CD4-positive, alpha-beta T cell treated with Interferon alpha-2 for 1 hour (primary cell): ENCODE measurements around the gene LHX2.

Source experiments
- DNase-seq, 2 donors: peaks; one replicate each; pipeline ENCODE4 v3.0.0-alpha.2; 2020 to 2022

LHX2 gene

DNA sequence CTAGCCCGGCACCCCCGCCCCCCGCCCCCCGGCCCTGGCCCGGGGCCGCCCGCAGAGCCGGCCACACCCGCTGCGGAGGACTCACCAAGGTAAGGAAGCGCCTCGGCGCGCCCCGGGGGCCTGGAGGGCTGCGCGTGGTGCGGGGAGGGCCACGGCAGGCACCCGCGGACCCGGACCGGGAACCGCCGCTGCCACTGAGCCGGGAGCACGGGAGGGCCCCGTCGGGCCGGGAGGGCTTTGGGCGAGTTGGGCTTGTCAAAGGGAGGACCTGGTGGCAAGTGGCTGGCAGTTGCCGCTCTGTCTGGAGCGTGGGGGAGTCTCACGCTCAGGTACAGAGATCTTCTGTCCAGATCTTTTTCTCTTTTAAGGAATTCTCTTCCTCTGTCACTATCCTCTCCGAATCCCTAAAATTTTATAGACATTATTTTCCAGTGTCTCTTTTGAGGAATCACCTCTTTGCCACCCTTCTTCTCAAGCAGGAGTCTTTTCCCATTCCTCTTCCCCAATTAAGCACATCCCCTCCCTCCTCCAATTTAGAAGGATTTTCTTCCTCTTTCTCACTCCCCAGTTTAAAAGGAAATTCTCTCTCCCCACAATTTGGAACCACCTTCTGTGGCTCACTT is 11.3 kb upstream of the LHX2 start:
- no peak for DNase-seq

GRCh38 chr9:124000784-124001457 is 10.6 kb upstream of the LHX2 start:
- no peak for DNase-seq

GRCh38 chr9:124001458-124001799 is 10.1 kb upstream of the LHX2 start:
- no peak for DNase-seq

- no peak for DNase-seq
These were observed 9.6 kb upstream of the LHX2 start for GRCh38 chr9:124001866-124002525.

DNA sequence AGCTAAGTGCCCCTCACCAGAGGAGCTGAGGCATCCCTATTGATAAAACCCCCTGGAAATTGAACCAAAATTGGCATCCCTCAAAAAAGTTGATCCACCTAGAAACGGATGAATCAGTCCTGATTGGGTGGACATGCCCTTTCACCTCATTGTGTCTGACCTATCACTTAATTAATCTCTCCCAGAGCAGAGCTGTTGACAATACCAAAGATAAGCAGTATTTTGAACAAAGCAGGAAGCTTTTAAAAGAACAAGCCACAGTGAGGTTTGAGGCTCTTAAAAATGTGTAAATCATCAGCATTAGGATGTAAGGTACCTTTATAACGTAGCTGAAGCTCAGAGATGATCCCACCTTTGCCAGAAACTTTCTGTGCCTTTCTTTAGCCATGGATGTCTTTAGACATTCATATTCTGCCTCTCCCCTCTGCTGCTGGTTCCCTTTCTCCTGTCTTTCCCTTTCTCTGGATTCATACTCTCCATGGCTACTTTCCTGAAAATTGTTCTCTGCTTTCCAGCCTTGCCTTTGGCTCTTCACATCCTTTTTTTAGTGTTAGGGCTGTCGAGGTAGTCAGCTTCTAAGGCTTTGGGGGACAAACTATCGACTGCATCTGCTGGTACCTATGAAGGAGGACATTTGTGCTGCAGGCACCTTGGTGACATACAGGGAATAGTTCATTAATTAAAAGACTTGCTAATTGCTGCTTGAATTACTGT is 7.8 kb upstream of the LHX2 start:
- DNase-seq: no peak

DNA sequence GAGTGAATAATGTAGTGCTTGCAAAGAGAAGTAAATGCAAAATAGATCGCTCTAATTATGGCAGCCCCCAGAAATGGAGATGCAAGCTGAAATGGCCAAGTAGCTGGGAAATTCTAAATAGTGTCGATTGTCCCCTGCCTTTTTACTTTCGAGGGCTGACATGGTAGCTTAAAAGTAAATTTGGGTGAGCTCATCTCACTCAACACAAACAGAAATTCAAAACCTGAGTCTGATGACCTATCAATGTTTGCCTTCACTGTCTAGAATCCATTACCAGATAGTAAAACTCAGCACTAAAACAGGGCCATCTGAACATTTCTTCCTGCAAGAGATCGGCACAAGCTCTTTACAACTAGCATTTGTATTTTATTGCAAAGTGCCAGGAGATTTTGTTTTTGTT is 7.0 kb upstream of the LHX2 start:
- DNase-seq: no peak

DNA sequence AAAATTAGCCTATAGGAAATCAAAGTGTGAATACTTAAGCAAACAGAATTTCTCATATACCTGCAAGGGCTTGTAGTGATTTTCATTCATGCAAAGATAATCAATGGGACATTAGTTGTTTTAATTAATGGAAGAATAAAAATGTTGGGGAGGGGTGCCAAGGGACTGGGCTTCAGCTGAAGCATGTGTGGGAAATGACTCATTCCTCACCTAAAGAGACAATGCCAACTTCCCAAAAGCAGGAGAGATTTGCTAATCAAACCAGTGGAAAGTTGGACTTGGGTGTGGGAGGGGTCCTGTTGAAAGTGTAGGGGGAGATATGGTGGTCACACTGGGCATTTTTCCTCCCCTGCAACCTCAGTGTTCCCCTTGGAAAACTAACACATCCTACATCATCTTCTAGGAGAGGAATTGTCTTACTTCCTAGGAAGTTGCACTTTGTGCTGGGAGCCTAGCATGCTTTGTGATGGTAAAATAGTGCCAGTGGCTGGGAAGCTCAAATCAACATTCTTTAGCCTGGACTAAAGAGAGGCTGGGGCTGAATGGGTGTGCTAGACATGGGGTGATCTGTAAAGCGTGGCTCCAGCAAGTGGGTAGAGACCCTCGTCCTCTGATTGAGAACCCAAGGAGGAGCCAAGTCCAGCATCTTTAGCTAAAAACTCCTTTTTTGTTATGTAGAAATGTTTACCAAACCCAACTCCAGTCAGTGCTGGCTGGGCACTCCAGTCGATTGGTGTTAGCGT is 6.4 kb upstream of the LHX2 start:
- DNase-seq: no peak

- DNase-seq: peak in 1 of 2 donors; percentile 14
These were observed 4.9 kb upstream of the LHX2 start for GRCh38 chr9:124006448-124007361.

DNA sequence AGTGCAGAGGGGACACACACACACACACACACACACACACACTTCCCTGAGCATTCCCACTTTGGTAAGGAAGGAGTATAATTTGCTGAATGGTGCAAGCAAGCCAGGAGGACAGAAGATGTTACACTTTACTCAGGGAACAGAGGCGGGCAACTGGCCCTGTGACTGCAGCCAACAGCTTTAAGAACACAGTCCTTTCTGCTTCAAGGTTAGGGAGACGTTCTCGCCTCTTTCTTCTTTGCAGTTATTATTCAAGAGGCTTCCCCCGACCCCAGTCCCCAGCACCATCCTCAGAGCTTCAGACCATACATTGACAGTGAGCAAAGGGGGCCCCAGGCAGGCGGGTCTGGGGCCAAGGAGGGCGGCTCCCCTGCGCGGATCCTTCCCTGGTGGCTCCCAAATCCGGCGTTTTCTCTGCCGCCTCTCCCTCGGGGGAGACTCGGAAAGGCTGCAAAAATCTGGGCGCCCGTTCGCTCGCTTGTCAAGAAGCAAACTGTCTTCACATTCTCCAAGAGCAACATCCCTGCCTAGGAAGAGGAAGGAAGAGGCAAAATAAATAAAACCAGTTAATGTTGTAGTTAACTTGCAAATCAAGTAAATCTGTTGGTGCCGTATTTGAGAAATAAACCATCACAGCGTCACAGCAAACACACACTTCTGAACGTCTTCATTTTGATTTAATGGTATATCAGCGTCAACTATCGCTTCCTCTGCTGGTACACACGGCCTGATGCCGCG is 3.8 kb upstream of the LHX2 start:
- no peak for DNase-seq

GRCh38 chr9:124008303-124008693 is 3.3 kb upstream of the LHX2 start:
- no peak for DNase-seq

DNA sequence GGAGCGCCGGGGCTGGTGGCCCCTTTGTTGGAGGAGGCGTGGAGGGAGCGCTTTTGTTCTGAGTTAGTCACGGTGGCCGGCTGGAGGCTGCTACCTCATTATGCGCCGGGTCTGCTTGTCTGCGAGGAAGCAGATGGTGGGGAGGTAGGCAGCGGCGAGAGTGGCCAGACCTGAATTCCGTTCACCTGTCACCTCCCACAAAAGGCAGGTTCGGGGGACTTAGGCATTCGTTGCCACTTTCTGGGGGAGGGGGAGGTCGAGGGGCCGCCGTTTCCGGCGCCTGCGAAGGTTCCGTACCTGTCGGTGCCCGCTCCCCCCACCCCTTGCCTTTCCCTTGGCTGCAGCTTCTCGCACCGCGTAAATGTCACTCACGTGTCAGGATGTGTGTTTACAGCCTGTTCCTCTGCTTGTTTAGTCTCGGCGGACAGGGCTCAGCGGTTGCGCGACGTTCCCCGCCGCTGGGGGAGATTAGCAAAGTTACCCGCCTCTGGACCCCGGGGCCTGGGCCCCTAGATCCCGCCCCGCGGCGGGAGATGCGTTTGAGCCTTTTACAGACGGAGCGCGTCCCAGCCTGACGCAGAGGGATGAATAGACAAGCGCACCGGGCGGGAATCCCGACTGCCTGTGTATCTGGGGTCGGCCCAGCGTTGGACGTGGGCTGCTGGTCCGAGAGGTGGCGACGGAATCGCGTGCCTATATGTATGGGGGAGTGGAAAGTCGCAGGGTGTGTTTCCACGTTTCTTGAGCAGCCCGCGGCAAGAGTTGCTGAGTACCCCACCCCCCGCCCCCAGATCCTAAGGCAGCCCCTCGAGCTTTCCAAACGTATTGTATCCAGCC is 2.7 kb upstream of the LHX2 start:
- no peak for DNase-seq

GRCh38 chr9:124009531-124010217 is 1.9 kb upstream of the LHX2 start:
- DNase-seq: no peak

DNA sequence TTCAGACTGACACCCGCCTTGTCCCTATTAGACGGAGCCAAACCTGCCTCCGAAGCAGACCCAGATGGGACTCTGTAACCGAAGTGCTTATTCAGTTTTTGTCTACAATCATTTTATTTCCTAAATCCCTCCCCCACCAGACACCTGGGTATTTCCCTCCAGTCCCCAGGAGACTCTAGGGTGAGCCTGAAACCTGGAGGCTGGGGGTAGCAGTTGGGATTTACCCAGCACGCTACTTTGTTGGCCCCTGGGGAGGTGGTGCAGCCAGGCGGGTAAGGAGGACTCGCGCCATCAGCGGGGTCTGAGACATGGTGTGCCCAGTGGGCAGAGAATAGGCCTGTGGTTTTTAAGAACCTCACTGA is 1.3 kb upstream of the LHX2 start:
- DNase-seq: no peak

DNA sequence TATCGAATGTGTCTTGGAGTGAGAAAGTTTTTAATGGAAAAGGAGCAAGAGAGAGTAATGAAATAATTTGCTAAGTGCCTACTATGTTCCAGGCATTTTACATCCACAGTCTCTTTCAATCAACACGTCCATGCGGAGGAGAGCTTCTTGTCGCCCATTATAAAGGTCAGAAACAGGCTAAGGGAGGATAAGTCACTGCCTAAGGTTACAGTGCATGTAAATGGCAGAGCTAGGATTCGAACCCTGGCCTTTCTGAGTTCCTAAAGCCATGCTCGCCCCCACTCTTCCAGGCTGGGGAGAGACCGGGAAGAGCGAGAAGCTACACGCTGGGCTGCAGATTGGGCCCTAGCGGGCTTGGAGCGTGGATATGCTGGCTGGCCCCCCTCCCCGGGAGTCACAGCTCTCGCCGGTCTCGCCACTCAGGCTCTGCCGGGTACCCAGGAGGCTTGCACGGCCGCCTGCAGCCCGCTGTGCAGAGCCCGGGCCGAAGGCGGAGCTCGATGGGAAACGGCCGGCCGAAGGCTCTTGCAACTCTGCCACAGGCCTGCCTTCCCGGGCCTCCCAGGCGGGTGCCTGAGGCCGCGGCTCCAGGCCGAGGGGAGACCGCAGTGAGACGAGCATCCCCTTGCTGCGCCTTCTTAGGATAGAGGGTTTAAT is 775 bp upstream of the LHX2 start:
- DNase-seq: no peak

- DNase-seq: no peak
These were observed 1.1 kb downstream of the LHX2 start for GRCh38 chr9:124012368-124013301.

DNA sequence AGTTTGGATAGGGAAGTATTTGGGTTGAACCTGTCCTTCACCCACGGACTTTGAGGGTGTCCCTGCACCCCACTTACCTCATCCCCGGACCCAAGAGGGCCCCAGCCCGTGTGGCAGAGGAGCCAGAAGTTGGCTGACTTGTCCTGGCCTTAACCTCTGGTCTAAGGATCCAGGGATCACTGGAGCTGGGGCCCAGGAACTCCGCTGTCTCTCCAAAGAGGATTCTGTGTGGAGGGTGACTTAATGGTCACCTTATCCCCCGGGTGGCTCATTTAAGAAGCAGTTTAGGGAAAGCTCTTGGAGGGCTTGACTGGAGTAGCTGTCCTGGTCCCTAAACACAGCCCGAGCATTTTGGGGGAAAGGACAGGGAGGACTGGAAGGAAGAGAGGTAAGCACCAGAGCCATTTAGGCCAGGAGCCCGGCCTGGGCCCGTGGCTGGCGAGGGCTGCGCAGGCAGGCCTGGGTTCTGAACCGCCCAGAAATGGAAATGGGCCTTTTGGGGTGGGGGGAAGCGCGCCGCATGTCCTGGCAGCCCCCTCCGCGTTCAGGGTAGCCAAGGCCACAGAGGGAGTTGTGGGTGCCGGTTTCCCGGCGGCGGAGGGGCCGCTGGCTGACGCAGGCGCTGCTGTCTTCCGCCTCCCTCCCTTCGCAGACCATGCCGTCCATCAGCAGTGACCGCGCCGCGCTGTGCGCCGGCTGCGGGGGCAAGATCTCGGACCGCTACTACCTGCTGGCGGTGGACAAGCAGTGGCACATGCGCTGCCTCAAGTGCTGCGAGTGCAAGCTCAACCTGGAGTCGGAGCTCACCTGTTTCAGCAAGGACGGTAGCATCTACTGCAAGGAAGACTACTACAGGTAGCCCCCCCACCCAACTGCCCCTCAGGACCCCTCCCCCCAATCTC is 2.0 kb downstream of the LHX2 start:
- no peak for DNase-seq
